Stimulated activated CD4-positive, alpha-beta T cell treated with anti-CD3 and anti-CD28 coated beads, Interleukin-1b, Interleukin-23, amount 100 ng/mL, for 1 hour (primary cell): ENCODE measurements around the gene ANK3.

ENCODE experiments used
- DNase-seq, 2 donors: peaks; one replicate each; pipeline ENCODE4 v3.0.0-alpha.2; 2020; ENCODE audit warnings: low read depth in 2 of 2

ANK3 gene

GRCh38 chr10:60377042-60377352 lies 12.7 kb downstream of the ANK3 start:
- DNase-seq, result no peak

- DNase-seq, result no peak
Measured at GRCh38 chr10:60376221-60377041, 13.2 kb downstream of the ANK3 start.

- no peak for DNase-seq
Measured at GRCh38 chr10:60375293-60376004, 14.2 kb downstream of the ANK3 start.

- no peak for DNase-seq
Measured at GRCh38 chr10:60374836-60375235, 14.8 kb downstream of the ANK3 start.

GRCh38 chr10:60372436-60372835 lies 17.2 kb downstream of the ANK3 start:
- no peak for DNase-seq

GRCh38 chr10:60369547-60369930 lies 20.1 kb downstream of the ANK3 start:
- no peak for DNase-seq

- no peak for DNase-seq
Measured at GRCh38 chr10:60368875-60369546, 20.7 kb downstream of the ANK3 start.

GRCh38 chr10:60367901-60368300 lies 21.8 kb downstream of the ANK3 start:
- no peak for DNase-seq

GRCh38 chr10:60367431-60367830 lies 22.2 kb downstream of the ANK3 start:
- no peak for DNase-seq

GRCh38 chr10:60367024-60367423 lies 22.7 kb downstream of the ANK3 start:
- no peak for DNase-seq

GRCh38 chr10:60363187-60363586 lies 26.5 kb downstream of the ANK3 start:
- DNase-seq, result no peak

GRCh38 chr10:60362461-60362860 lies 27.2 kb downstream of the ANK3 start:
- DNase-seq, result no peak

GRCh38 chr10:60359066-60359465 lies 30.6 kb downstream of the ANK3 start:
- DNase-seq, result no peak

- no peak for DNase-seq
Measured at GRCh38 chr10:60358282-60358681, 31.4 kb downstream of the ANK3 start.

GRCh38 chr10:60353519-60354258 lies 36.0 kb downstream of the ANK3 start:
- DNase-seq, result no peak

GRCh38 chr10:60352105-60352504 lies 37.6 kb downstream of the ANK3 start:
- no peak for DNase-seq

GRCh38 chr10:60351191-60351853 lies 38.4 kb downstream of the ANK3 start:
- DNase-seq, result no peak

- DNase-seq, result no peak
Measured at GRCh38 chr10:60350400-60350799, 39.3 kb downstream of the ANK3 start.

GRCh38 chr10:60349426-60349825 lies 40.2 kb downstream of the ANK3 start:
- DNase-seq, result no peak

GRCh38 chr10:60348982-60349381 lies 40.7 kb downstream of the ANK3 start:
- DNase-seq, result no peak

- DNase-seq, result no peak
Measured at GRCh38 chr10:60347270-60347669, 42.4 kb downstream of the ANK3 start.

GRCh38 chr10:60346661-60347060 lies 43.0 kb downstream of the ANK3 start:
- no peak for DNase-seq
